Spinal cord (tissue), 10 donors: ENCODE data around the gene GLS. TPM values are rescaled to one million over a fixed set of nuclear protein-coding genes. Genes with fewer than 3 reads are reported as not detected.

Experiments used
- DNase-seq, 6 donors: peaks; one replicate each; pipeline versions ENCODE4 v3.0.0 to v3.0.0-alpha.2; 2013 to 2015; ENCODE audit warnings: low spot score in 6 of 6, low read depth in 4 of 6
- H3K27ac ChIP-seq: one replicate; pipeline ENCODE4 v1.5.1; 2013; ENCODE audit warnings: low read depth, low read length, control low read depth
- H3K27me3 ChIP-seq: one replicate; pipeline ENCODE4 v1.6.1; 2013; ENCODE audit warnings: low read length; ENCODE audit not compliant: control insufficient read depth, insufficient read depth
- H3K36me3 ChIP-seq: one replicate; pipeline ENCODE4 v1.6.1; 2013; ENCODE audit warnings: low read length; ENCODE audit not compliant: control insufficient read depth, insufficient read depth
- H3K4me1 ChIP-seq: one replicate; pipeline ENCODE4 v1.6.1; 2013; ENCODE audit warnings: low read length; ENCODE audit not compliant: control insufficient read depth, insufficient read depth
- H3K4me3 ChIP-seq: one replicate; pipeline ENCODE4 v1.5.1; 2013; ENCODE audit warnings: low read depth, low read length, control low read depth
- H3K9me3 ChIP-seq: one replicate; pipeline ENCODE4 v1.6.1; 2013; ENCODE audit warnings: low read length; ENCODE audit not compliant: control insufficient read depth, insufficient read depth
- WGBS: methylation state at CpG from one replicate; pipeline ENCODE4 v1.1.5; 2013; ENCODE audit warnings: missing lambda C conversion rate; ENCODE audit not compliant: insufficient coverage; 5-methylcytosine and 5-hydroxymethylcytosine counted together
- polyA plus RNA-seq, 2 donors: library from polyadenylated mRNA; unstranded; fragments of 120-200 nt; gene quantifications; one replicate each; pipeline ENCODE4 v1.2.1, GENCODE V29; 2013; ENCODE audit not compliant: insufficient read length in 2 of 2
- total RNA-seq, 2 donors: library from RNA; depleted of rRNA in 1 of 2; stranded (reverse); fragments of 120-200 nt in 1 of 2; fragments of >200 nt in 1 of 2; gene quantifications; one replicate each; pipeline versions ENCODE4 v1.2.3 to v1.2.4, GENCODE V29; 2013 to 2014
- donor health status: healthy.

The GLS gene
- total and polyA plus RNA-seq, 4 donors: 76.4 to 178 (median 81.0) TPM

- Histone ChIP-seq H3K27ac (no peak overlapping the region), H3K36me3 (peaks cover 32% of the 10 kb centered on the region)
- no CpG with 5 or more reads among the region's 3 CpGs for WGBS
Measured at GRCh38 chr2:191001624-191002023, 121.0 kb downstream of the GLS start.

GRCh38 chr2:191003405-191004309 lies 123.0 kb downstream of the GLS start:
- WGBS: 96% methylated on average over 5 of the region's 6 CpGs
- Histone ChIP-seq H3K27ac (no peak overlapping the region), H3K27me3 (no peaks in the 10 kb centered on the region), H3K4me3 (no peak overlapping the region), H3K9me3 (no peaks in the 10 kb centered on the region), H3K4me1 (no peaks in the 10 kb centered on the region), H3K36me3 (peaks cover 24% of the 10 kb centered on the region)
- no peak for DNase-seq

More at GRCh38 chr2:191001624-191002023, 121.0 kb downstream of the GLS start:
- Histone ChIP-seq H3K4me3 (no peak overlapping the region), H3K9me3 (no peaks in the 10 kb centered on the region), H3K27me3 (no peaks in the 10 kb centered on the region), H3K4me1 (no peaks in the 10 kb centered on the region)
- no peak for DNase-seq

- Histone ChIP-seq H3K36me3 (peaks cover 21% of the 10 kb centered on the region), H3K4me1 (no peaks in the 10 kb centered on the region), H3K4me3 (no peak overlapping the region), H3K27me3 (no peaks in the 10 kb centered on the region), H3K27ac (no peak overlapping the region), H3K9me3 (no peaks in the 10 kb centered on the region)
- no peak for DNase-seq
- WGBS: no CpG with 5 or more reads among the region's 3 CpGs
Measured at GRCh38 chr2:191006297-191006696, 125.7 kb downstream of the GLS start.

GRCh38 chr2:191006997-191007783 lies 126.6 kb downstream of the GLS start:
- DNase-seq: no peak
- H3K9me3 ChIP-seq: no peaks in the 10 kb centered on the region
- no peak overlapping the region for H3K27ac ChIP-seq
- H3K36me3 ChIP-seq: peaks cover 21% of the 10 kb centered on the region
- no peaks in the 10 kb centered on the region for H3K27me3 ChIP-seq
- H3K4me3 ChIP-seq: no peak overlapping the region
- peaks cover 3% of the 10 kb centered on the region for H3K4me1 ChIP-seq
- WGBS: 91% methylated on average over 1 of the region's 4 CpGs

- Histone ChIP-seq H3K27ac (no peak overlapping the region), H3K9me3 (no peaks in the 10 kb centered on the region), H3K27me3 (no peaks in the 10 kb centered on the region), H3K4me3 (no peak overlapping the region), H3K4me1 (peaks cover 11% of the 10 kb centered on the region), H3K36me3 (peaks cover 19% of the 10 kb centered on the region)
- DNase-seq: no peak
Measured at GRCh38 chr2:191008286-191008685, 127.7 kb downstream of the GLS start.

- Histone ChIP-seq H3K4me1 (peaks cover 15% of the 10 kb centered on the region), H3K27ac (no peak overlapping the region), H3K36me3 (peaks cover 12% of the 10 kb centered on the region), H3K4me3 (no peak overlapping the region), H3K27me3 (no peaks in the 10 kb centered on the region), H3K9me3 (no peaks in the 10 kb centered on the region)
- no peak for DNase-seq
- WGBS: no CpG with 5 or more reads among the region's 4 CpGs
Measured at GRCh38 chr2:191009541-191010374, 129.1 kb downstream of the GLS start.

- 70% methylated on average over 3 of the region's 14 CpGs for WGBS
- Histone ChIP-seq H3K36me3 (peaks cover 6% of the 10 kb centered on the region), H3K4me3 (no peak overlapping the region)
Measured at GRCh38 chr2:191010887-191011885, 130.6 kb downstream of the GLS start.

GRCh38 chr2:191012346-191012745 lies 131.7 kb downstream of the GLS start:
- Histone ChIP-seq H3K27me3 (no peaks in the 10 kb centered on the region), H3K27ac (no peak overlapping the region)

More at GRCh38 chr2:191010887-191011885, 130.6 kb downstream of the GLS start:
- Histone ChIP-seq H3K27me3 (no peaks in the 10 kb centered on the region), H3K4me1 (peaks cover 15% of the 10 kb centered on the region), H3K9me3 (no peaks in the 10 kb centered on the region), H3K27ac (no peak overlapping the region)
- no peak for DNase-seq

More at GRCh38 chr2:191012346-191012745, 131.7 kb downstream of the GLS start:
- H3K36me3 ChIP-seq: no peaks in the 10 kb centered on the region
- peak overlapping the region; percentile 57 for H3K4me3 ChIP-seq
- no CpG with 5 or more reads among the region's 3 CpGs for WGBS
- no peak for DNase-seq
- peaks cover 15% of the 10 kb centered on the region for H3K4me1 ChIP-seq
- no peaks in the 10 kb centered on the region for H3K9me3 ChIP-seq
